IPS DF 19.7 (cell line): ENCODE data around the gene KLHL17.
"Not testable (repeated sequence)": the region's sequence is repeated elsewhere in the genome, so short reads cannot be mapped to it uniquely, and the experiment has no call there.

ENCODE experiments used
- DNase-seq: peaks from one replicate; pipeline ENCODE4 v3.0.0-alpha.2; 2013; ENCODE audit warnings: low read depth, low spot score

The KLHL17 gene

DNA sequence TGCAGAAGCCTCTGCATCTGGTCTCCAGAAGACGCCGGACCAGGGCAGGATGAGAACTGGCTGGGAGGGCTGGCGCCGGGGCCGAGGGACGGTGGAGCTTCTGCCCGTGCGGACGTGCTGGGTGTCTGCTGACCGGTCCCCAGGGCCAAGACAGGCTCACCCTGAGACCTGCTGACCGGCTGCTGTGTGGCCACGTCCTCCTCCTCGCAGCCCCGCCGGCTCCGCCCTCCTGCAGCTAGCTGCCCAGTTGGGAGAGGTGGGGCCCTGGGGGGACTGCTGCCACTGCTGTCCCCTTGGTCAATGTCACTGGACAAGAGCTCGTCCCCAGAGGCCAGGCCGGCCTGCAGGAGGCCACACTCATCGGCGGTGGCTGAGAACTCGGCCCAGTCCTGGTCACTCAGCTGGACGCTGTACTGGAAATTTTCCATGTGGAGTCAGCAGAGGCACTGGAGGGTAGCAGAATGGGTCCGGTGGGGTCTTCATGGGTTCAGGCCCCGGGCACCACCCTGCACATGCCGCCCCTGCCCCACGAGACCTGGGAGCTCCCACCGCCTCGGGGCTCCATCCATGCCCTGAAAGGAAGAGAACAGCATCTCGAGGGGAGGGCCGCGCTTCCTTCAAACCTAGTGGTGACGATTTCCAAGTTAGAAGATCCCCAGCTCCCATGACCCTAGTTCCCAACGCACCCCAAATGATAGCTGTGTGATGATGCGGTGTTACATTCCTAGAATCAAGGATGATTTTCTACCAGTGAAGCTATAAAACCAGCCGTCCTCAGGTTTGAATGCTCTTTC lies 20.4 kb downstream of the KLHL17 start:
- no peak for DNase-seq

DNA sequence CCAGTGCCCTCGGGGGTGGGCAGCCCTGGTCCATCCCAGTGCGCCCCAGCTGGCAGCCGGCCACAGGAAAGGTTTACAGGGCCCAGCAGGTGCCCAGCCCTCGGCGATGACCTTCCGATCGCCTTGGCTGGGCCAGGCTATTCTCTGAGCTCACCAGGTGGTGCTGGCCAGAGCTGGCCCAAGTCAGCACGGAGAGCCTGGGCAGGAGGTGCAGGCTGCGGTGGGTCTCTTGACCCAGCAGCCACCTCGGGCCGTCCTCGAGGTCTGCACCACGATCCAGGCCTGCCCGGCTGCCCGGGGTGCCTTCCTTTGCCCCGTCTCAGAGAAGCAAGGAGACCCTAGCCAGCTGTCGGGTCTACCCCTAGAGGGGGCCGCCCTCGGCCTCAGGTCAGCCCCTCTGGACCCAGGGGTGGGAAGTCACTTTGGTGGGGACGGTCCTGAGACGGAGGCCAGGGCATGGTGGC lies 21.1 kb downstream of the KLHL17 start:
- DNase-seq = no peak

DNA sequence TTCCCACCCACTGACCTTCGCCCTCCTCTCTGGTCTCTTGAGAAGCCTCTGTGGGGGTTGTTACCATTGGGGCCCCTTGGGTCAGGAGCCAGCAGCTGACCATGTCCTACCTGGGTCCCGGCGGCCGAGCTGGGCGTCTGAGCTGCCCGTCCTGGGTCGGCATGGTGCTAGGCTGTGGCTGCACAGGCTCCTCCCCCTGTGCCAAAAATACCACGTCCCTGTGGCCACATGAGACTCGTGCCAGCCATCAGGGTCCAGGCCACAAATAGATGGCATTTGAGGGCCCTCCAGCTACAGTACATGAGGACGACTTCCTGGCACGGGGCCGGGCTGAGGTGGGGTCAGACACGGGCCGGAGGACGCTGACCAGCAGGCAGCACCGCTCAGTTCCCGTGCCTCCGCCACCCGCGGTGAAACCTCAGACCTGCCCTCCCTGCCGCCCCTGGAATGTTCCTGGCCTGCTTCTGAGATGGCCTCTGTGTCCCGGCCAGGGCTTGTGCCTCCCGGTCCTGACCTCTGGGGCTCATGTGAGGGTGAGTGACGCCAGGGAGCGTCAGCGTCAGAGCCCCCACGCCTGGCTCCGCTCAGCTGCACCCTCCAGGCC lies 21.7 kb downstream of the KLHL17 start, which contains the start of gene PERM1:
PERM1 (minus strand) TSS at position 139 of the 604 bp plus-strand sequence. CDS start 1,064 bp downstream, outside the sequence.
- DNase-seq = no peak

DNA sequence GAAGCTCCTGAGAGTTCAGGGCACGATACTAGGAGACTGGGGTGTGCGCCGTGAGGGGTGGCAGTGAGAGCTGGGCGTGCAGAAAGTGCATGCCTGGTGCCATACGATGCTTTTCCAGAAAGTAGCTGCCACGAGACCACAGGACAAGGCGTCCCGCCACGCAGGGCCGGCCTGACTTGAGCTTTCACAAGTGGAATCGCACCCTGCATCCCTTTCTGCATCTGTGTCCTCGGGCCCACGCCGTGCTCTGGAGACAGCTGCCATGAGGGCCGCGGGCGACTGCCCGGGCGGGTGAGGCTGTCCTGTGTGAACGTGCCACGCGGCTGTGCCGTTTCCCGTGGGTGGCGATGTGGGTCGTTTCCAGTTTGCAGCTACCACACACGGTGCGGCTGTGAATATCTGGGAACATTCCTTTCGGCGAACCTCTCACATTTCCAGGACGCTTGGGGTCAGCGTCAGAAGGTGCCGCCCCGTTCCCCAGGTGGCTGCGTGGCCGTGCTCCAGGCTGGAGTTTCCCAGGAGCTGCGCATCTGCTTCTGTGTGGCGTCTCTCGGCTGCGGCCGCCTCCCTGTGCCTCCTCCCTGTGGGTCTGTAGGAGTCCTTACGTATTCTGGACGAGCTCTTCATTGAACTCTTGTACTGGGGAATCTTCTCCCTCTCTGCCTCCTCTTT lies 22.5 kb downstream of the KLHL17 start:
- DNase-seq = no peak

DNA sequence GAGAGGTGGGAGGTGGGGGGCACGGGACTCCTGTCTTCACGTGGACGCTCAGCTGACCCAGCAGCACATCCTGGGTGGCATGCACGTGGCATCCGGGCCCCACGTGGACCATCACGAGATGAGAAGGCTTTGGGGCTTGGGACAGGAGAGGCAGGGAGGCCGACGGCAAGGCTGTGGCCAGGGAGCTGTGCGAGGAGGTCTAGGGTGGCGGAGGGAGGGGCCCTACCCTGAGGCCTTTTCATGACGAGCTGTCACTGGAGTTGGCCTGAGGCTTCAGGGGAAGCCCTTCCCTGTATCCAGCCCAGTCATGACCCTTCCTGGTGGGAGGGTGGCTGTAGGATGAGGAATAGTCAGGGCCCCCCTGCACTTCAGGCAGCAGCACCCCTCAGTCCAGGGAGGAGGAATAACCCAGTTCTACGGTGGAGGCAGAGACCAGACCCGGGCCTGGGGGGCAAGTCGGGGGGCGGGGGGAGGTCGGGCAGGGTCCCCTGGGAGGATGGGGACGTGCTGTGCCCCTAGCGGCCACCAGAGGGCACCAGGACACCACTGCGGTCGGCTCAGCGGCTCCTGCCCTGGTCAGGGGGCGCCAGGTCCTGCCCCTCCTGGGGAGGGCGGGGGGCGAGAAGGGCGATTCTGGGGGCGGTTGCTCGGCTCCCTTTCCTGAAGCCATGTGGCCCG lies 23.6 kb downstream of the KLHL17 start:
- DNase-seq = no peak

DNA sequence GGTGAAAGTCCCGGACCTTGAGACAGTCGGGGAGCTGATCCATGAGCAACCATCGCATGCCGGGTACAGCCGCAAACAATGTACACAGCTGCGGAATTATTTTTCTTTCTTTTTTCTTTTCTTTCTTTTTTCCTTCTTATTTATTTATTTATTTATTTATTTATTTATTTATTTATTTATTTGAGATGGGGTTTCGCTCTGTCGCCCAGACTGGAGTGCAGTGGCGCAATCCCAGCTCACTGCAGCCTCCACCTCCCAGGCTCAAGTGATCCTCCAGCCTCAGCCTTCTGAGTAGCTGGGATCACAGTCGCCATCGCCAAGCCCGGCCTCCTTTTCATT lies 24.1 kb downstream of the KLHL17 start:
- no peak for DNase-seq

DNA sequence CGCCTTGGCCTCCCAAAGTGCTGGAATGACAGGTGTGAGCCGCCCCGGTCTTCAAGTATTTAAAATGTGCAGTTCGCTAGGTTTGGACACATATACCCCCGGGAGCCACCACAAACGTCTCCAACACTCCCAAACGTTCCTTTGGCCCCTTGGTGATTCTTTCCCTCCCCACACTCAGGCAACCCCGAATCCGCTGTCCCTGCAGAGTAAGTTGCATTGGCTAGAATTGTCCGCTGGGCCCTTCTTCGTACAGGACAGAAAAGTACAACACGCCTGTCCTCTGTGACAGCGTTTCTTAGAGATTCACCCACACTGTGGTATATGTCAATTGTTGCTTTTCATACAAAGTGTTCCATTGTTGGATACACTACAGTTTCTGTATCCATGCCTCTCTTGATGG lies 24.7 kb downstream of the KLHL17 start:
- no peak for DNase-seq

DNA sequence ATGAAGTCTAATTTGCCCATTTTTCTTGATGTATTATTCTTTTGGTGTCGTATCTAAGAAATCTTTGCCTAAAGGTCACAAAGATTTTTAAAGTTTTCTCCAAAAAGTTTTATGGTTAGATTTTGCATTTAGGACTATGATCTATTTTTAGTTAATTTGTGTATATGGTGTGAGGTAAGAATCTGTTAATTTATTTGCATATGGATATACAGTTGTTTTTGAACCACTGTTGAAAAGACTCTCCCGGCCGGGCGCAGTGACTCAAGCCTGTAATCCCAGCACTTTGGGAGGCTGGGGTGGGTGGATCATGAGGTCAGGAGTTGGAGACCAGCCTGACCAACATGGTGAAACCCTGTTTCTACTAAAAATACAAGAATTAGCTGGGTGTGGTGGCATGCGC lies 27.7 kb downstream of the KLHL17 start:
- DNase-seq = not testable (repeated sequence)

DNA sequence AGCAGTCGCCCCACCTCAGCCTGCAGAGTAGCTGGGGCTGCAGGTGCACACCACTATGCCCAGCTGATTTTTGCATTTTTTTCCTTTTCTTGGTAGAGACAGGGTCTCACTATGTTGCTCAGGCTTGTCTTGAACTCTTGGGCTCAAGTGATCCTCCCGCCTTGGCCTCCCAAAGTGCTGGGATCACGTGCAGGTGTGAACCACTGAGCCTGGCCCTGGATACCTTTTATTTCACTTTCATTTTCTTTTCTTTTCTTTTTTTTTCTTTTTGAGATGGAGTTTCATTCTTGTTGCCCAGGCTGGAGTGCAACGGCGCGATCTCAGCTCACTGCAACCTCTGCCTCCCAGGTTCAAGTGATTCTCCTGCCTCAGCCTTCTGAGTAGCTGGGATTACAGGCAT lies 30.9 kb downstream of the KLHL17 start:
- not testable (repeated sequence) for DNase-seq

DNA sequence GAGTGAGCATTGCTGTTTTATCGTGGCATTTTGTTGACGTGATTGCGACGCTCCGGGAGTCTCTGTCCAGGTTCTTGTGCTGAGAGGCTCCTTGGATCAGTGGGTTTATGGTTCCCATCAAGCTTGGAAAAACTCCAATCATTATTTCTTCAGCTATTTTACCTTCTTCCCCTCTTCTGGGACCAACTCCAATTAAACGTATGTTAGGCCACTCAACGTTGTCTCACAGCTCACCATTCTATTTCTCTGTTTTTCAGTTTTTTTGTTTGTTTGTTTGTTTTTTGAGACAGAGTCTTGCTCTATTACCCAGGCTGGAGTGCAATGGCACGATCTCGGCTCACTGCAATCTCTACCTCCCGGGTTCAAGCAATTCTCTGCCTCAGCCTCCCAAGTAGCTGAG lies 31.5 kb downstream of the KLHL17 start:
- no peak for DNase-seq

DNA sequence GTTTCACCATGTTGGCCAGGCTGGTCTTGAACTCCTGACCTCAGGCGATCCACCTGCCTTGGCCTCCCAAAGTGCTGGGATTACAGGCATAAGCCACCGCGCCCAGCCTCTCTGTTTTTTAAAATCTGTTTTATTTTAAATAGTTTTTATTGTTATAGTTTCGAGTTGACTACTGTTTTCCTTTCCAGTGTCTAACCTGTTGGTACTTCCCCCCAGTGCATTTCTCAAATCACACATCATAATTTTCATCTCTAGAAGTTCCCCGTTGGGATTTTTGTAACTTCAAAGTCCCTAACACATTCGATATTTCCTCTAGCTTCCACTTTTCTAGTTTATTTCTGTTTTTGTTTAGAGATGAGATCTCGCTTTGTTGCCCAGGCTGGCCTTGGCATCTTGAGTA lies 32.0 kb downstream of the KLHL17 start:
- no peak for DNase-seq

DNA sequence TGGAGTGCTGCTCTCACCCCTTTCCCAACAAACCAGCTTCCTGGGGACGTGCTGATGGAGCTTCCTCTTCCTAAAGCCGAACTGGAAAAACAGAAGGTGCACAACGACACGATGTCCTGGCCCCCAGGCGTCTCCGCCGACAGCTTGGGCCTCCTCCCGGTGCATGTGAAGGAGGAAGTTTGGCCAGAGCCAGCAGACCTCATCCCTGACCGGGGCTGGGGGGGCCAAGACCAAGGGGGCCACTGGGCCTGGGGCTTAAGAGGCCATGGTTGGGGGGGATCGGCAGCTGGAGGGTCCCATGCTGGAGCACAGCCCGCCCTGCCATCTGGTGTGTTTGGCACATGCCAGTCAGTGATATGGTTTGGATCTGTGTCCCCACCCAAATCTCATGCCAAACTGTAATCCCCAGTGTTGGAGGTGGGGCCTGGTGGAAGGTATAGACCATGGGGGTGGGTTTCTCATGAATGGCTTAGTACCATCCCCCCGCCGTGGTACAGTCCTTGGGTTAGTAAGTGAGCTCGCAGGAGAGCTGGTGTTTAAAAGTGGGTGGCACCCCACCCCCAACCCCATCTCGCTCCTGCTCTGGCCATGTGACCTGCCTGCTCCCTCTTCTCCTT lies 33.1 kb downstream of the KLHL17 start:
- no peak for DNase-seq

DNA sequence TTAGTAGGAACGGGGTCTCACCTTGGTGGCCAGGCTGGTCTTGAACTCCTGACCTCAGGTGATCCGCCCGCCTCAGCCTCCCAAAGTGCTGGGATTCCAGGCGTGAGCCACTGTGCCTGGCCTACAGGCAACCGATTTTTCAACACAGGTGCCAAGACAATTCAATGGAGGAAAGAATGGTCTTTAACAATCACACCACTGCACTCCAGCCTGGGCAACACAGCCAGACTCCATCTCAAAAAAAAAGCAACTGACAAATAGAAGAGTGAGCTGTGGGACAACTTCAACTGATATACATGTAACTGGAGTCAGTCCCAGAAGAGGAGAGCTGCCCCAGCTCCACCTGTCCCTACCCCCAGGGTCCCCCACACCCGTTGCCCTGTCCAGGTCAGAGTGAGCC lies 34.2 kb downstream of the KLHL17 start:
- DNase-seq = not testable (repeated sequence)

DNA sequence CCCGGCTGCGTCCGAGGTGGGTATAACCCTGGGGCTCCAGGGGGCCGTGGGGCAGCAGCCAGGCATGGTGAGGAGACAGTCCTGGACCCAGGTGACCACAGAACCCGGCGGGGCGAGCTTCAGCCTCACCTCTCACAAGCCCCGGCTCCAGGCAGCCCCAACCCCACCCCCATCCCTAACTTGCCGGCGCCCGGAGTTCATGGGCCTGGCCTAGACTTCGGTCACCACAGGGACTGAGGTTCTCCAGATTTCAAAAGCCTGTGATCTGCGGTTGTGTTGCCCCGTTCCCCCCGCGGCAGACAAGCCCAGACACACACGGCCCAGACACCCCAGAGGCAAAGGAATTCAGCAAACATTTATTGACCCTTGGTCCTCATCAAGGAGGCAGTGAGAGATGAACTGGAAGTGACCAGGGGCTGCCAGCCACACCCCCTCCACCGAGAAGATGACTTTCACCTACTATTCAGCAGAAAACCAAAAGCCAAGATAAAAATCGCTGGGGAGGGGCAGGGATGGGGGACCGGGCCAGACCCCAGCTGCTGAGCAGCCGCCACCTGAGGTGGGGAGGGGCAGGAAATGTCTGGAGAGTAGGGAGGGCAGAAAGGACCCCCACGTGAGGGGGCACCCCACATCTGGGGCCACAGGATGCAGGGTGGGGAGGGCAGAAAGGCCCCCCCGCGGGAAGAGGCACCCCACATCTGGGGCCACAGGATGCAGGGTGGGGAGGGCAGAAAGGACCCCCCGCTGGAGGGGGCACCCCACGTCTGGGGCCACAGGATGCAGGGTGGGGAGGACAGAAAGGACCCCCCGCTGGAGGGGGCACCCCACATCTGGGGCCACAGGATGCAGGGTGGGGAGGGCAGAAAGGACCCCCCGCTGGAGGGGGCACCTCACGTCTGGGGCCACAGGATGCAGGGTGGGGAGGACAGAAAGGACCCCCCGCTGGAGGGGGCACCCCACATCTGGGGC lies 35.6 kb downstream of the KLHL17 start:
- DNase-seq = no peak

DNA sequence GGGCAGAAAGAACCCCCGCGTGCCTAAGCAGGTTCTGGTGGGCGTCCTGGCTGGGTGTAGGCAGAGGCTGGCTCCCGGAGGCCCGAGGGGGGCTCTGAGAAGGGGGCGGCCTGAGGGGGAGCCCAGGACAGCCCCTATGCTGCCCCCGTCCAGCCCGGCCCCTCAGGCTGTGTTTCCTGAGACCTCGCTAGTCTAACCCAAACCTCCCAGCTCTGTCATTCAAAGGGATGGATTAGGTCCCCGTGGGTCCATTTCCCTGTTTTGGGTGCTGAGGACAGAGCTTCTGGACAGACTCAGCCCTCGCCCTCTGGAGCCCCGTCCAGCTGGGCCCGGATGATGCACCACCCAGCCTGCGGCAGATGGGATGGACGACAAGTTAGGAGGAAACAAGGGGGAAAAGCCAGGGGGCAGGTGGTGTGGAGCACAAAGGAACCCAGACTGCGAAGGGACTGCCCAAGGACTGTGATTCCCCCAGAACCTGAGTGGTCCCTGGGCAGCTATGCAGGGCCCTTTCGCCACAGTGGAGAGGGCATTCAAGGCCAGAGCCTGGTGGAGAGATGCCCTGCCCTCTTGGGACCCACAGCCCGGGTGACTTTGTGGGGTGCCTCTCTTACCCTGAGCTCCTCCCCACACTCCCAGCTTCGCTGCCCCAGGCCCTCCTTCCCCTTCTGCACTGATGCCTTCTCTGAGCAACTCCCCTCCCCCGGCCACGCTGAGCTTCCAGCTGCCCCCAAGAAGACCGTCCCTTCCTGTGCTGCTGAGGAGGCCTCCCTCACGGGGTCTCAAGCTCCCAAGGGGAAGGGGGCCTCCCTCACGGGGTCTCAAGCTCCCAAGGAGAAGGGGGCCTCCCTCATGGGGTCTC lies 36.7 kb downstream of the KLHL17 start:
- DNase-seq = no peak

DNA sequence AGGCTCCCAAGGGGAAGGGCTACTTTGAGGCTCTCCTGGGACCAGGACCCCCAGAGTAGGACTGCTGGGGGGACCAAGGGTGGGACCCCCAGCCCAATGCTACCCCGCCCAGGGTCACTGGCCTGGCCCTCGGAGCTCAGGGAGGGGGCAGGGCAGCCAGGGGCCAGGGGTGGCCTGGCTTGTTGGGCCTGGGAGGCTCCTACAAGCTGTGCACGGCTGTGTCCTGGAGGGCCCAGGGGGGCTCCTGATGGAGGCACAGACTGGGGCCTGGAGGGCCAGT lies 37.3 kb downstream of the KLHL17 start:
- no peak for DNase-seq

DNA sequence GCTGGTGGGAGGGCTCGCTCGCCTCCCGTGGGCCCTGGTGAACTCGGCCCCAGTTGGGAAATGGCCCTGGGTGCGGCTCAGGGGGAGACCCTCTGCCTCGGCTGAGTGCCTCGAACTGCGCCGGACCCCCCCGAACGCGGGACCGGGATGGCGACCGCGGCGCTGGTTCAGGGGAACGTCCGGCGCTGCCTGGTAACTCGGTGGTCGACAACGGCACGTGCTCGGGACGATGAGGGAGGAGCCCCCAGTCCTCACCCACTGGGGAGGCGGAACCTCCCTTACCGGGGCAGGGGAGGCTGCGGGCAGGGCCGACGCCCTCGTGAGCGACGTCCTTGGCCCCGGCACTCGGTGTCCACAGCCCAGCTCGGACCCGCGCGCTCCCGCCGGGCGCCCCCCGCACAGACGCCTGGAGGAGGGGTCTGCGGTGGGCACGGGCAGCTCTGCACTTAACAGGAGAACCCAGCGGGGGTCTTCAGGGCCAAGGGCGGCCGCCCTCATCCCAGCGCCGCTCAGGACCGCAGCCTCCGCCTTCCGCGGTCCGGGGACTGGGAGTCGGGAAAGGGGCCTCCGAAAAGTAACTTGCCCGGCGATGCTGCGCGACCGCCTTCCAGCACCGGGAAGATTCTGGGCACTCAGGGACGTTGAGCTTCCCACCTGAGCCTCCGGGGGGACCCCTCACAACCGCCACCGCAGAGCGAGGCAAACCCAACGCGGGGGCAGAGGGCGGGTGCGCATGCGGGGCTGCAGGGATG lies 37.8 kb downstream of the KLHL17 start:
- no peak for DNase-seq

DNA sequence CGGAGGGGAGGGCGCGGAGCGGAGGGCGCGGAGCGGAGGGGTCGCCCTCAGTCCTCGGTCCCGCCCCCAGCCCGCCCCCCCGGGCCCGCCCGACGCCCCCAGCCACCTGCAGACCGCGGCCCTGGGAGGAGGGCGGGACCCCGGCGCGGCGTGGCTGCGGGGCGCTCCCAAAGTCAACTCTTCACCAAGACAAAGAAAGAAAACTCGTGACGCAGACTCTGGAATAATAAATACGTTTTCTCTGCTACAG lies 38.3 kb downstream of the KLHL17 start:
- DNase-seq = no peak

DNA sequence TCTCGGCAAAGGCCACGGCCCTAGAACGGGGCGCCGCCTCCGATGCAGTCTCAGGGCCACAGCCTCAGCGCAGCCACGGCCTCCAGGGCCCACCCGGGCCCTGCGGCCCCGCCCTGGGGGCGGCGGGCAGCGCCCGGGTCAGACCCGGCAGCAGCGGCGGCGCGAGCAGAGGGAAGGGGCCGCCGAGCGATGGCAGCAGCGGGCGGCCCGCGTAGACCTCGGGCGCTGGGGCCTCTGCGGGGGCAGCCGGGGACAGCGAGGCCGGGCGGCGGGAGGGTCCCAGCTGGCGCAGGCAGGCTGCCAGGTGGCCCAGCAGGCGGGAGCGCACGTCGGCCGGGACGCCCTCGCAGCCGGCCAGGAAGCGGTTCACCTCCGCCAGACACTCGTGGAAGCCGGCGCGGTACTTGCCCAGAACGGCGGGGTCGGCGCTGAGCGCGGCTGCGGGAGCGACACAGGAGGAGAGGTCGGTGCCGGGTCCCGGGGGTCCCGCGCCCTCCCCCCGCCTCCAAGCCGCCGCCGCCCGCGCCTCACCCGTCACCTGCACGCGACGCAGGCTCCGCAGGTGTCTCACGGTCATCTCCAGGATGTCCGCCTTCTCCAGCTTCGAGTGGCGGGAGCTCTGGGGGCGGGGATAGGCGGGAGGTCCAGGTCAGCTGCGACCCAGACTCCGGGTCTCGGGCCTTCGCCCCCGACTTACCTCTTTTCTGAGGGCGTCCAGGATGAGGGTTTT lies 38.8 kb downstream of the KLHL17 start:
- DNase-seq = no peak
